Colonic mucosa (tissue), 4 donors: ENCODE measurements around the gene TSC22D4. TPM values are rescaled to one million over a fixed set of nuclear protein-coding genes. Genes with fewer than 3 reads are reported as not detected.
"Not testable (repeated sequence)": the region's sequence is repeated elsewhere in the genome, so short reads cannot be mapped to it uniquely, and the experiment has no call there.

Experiments
- DNase-seq: peaks from one replicate; pipeline ENCODE4 v3.0.0-alpha.2; 2020
- H3K27ac ChIP-seq: fragments of 200-600 bp; one replicate; pipeline ENCODE4 v1.8.0; 2021
- H3K27me3 ChIP-seq: fragments of 200-600 bp; one replicate; pipeline ENCODE4 v1.8.0; 2021
- H3K36me3 ChIP-seq: fragments of 200-600 bp; one replicate; pipeline ENCODE4 v1.8.0; 2021
- H3K4me1 ChIP-seq: fragments of 200-600 bp; one replicate; pipeline ENCODE4 v1.8.0; 2021; ENCODE audit warnings: mild to moderate bottlenecking
- H3K4me3 ChIP-seq: fragments of 200-600 bp; one replicate; pipeline ENCODE4 v1.8.0; 2021
- H3K9ac ChIP-seq, 2 donors: one replicate each; pipeline ENCODE4 v1.7.0; 2013; ENCODE audit warnings: control low read depth in 2 of 2, low read depth in 2 of 2, low read length in 2 of 2
- H3K9me3 ChIP-seq: fragments of 200-600 bp; one replicate; pipeline ENCODE4 v1.8.0; 2021
- intact Hi-C: fragments of 100-400 bp; cut with DNase I; formaldehyde crosslinking; loops from one replicate; pipeline ENCODE4 v1.14.1; 2022
- total RNA-seq, 2 donors: library from RNA; stranded (reverse); fragmentation: NEBNext Ultra II Directional in 1 of 2; extraction: Animal tissue kit (Norgen Biotek cat#: 25700) in 1 of 2; gene quantifications; one replicate each; pipeline ENCODE4 v1.2.1, GENCODE V29; 2021
- TF ChIP-seq, protein P1 (sequence below): fragments of 200-600 bp; IDR thresholded peaks from one replicate; pipeline ENCODE4 v1.8.0; 2022; ENCODE audit warnings: antibody characterized with exemption, mild to moderate bottlenecking
- donor health status: healthy.
- donor health status: DM: no; HTN: no; CAD: no.
- donor health status: DM: no; HTN: no; CAD: no.

TSC22D4 gene
- total RNA-seq, 2 donors from 2014 or later: 56.1 to 56.3 TPM

DNA sequence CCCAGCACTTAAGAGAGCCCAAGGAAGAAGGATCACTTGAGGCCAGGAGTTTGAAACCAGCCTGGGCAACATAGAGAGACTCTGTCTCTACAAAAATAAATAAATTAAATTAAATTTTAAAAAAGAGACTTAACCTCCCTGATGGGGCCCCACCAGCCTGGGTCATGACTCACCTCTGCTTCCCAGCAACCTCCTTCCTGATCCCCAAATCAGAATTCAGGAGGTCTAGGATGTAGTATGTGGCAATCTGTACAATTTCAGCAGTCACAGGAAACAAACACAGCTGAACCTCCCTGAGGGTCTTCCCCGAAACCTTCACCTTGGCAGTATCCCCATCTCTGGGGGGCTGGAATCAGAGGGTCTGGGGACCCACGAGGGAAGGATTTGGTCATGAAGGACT is 33.0 kb downstream of the TSC22D4 start:
- H3K4me3 ChIP-seq: no peak overlapping the region
- H3K9ac ChIP-seq: no peak overlapping the region
- H3K36me3 ChIP-seq: no peaks in the 10 kb centered on the region
- H3K27me3 ChIP-seq: no peaks in the 10 kb centered on the region
- intact Hi-C loops: no loop called here
- no peak overlapping the region for H3K27ac ChIP-seq
- TF ChIP-seq, protein P1, sequence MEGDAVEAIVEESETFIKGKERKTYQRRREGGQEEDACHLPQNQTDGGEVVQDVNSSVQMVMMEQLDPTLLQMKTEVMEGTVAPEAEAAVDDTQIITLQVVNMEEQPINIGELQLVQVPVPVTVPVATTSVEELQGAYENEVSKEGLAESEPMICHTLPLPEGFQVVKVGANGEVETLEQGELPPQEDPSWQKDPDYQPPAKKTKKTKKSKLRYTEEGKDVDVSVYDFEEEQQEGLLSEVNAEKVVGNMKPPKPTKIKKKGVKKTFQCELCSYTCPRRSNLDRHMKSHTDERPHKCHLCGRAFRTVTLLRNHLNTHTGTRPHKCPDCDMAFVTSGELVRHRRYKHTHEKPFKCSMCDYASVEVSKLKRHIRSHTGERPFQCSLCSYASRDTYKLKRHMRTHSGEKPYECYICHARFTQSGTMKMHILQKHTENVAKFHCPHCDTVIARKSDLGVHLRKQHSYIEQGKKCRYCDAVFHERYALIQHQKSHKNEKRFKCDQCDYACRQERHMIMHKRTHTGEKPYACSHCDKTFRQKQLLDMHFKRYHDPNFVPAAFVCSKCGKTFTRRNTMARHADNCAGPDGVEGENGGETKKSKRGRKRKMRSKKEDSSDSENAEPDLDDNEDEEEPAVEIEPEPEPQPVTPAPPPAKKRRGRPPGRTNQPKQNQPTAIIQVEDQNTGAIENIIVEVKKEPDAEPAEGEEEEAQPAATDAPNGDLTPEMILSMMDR: no peak
- H3K4me1 ChIP-seq: no peaks in the 10 kb centered on the region
- no peak for DNase-seq
- no peaks in the 10 kb centered on the region for H3K9me3 ChIP-seq

DNA sequence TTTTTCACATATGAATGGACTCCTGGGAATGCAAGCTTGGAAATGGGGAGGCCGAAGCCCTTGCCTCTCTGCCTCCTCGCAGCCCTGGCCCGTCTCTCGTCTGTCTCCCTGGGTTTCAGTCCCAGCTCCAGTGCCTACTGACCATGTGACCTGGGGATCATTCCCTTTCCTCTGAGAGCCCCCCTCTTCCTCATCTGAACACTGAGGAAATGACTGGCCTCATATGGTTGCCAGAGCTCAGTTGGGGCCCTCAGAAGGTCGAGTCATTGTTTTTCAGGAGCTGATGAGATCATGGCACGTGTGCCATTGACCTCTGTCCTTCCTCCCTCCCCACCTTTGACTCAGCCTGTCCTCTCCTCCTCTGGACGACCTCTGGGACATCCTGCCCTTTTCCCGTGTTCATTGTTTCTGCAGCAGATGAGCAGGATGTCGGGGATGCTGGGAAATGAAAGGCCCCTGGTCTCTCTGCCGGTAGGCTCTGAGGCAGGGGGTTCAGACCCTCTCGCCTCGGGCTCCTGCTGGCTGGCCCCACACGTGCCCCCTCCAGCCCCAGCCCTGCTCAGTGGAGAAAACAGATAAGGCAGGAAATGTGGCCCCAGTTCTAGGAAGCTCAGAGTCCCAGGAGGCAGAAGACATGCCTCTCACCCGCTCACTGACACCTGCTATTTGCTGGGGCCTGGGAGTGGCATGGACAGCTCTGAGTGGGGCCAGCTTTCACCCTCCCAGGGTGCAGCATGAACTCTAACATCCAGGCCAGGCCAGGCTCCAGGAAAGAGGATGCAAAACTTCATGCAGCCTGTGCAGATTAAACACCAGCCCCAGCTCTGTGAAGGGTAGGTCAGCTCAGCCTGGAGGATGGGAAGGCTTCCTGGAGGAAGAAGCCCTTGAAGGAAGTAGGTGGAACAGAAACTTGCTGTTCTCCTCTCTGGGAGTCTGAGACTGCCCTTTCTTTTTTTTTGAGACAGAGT is 34.4 kb downstream of the TSC22D4 start:
- H3K9me3 ChIP-seq: no peaks in the 10 kb centered on the region
- no peaks in the 10 kb centered on the region for H3K4me1 ChIP-seq
- intact Hi-C loops: no loop called here
- H3K4me3 ChIP-seq: no peak overlapping the region
- TF ChIP-seq, protein P1: no peak
- DNase-seq: no peak
- no peak overlapping the region for H3K27ac ChIP-seq
- no peaks in the 10 kb centered on the region for H3K27me3 ChIP-seq
- peak overlapping the region; percentile 34 to 35 for H3K9ac ChIP-seq
- no peaks in the 10 kb centered on the region for H3K36me3 ChIP-seq

DNA sequence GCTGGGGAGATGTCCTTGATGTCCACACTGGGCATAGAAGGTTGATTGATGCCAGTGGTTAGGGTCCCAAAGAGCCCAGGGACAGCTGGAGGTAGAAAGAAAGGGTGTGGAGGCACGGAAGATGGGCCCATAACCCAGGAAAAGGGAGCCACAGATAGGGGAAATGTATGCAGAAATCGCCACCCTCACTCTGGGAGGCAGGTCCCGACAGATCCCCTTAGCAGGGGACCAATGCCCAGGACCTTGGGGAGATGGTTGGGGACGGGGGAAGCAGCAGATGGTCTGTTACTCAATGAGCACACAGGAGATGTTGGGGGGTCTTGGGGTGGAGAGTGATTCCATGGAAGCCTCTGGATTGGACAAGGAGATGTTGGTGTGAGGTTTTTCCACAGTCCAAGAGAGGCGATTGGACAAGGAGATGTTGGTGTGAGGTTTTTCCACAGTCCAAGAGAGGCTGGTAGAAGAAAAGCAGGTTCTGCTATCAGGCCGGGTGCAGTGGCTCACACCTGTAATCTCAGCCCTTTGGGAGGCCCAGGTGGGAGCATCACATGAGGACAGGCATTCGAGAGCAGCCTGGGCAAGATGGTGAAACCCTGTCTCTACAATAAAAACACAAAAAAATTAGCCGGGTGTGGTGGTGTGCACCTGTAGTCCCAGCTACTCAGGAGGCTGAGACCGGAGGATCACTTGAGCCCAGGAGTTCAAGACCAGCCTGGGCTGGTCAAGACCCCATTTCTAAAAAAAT is 35.7 kb downstream of the TSC22D4 start:
- intact Hi-C loops: no loop called here
- Histone ChIP-seq H3K36me3 (no peaks in the 10 kb centered on the region), H3K4me1 (no peaks in the 10 kb centered on the region), H3K27ac (no peak overlapping the region), H3K9ac (no peak overlapping the region), H3K9me3 (no peaks in the 10 kb centered on the region), H3K4me3 (no peak overlapping the region), H3K27me3 (no peaks in the 10 kb centered on the region)
- TF ChIP-seq, protein P1: no peak
- no peak for DNase-seq

DNA sequence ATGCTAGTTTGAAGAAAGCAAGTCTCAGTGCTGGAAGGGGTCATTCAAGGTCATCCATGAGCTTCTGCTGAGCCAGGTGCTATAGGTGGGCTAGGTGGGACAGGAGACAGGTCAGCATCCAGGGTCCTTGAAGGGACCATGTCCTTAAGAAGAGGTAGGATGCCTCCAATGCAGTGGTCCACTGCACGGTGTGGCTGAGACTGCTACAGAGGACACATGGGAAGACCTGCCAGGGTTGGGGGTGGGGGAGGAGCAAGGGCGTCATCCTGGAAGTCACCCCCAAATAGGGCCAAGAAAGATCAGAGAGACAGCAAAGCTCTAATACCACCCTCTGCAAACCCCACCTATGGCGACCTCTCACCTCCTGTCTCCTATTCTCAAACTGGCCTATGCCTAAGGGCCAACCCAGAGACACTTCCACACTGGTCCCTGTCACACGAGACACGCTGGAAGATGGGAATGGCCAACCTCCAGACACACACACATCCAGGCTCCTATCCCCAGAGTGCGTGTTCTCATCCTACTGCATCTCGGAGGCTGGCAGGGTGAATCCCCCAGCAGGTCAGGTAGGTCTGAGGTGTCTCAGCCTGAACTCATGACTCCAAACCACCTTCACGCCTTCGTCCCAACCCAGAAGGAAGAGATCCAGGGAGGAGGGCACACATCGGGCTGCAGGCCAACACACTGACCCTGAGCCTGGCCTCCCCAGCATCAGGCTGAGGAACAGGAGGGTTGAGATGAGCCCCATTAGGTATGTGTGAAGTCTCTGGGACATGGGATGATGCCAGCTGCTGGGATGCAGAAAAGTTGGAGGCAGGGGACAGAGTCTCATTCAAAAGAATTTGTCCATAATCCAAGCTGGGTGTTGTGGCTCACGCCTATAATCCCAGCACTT is 37.1 kb downstream of the TSC22D4 start:
- TF ChIP-seq, protein P1: no peak
- H3K4me3 ChIP-seq: no peak overlapping the region
- intact Hi-C loops: no loop called here
- H3K27ac ChIP-seq: no peak overlapping the region
- no peaks in the 10 kb centered on the region for H3K27me3 ChIP-seq
- DNase-seq: no peak
- no peaks in the 10 kb centered on the region for H3K36me3 ChIP-seq
- no peak overlapping the region for H3K9ac ChIP-seq
- H3K9me3 ChIP-seq: no peaks in the 10 kb centered on the region
- H3K4me1 ChIP-seq: no peaks in the 10 kb centered on the region

DNA sequence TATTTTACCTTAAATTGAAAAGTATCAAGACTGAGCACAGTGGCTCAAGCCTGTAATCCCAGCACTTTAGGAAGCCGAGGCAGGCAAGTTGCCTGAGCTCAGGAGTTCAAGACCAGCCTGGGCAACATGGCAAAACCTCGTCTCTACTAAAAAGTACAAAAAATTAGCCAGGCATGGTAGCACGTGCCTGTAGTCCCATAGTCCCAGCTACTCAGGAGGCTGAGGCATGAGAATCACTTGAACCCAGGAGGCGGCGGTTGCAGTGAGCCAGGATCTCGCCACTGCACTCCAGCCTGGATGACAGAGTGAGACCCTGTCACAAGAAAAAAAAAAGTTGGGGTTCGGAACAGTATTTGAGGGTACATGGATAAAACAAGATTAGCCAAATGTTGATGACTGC is 39.8 kb downstream of the TSC22D4 start:
- intact Hi-C loops, H3K27me3 ChIP-seq, H3K27ac ChIP-seq, H3K4me1 ChIP-seq, H3K9ac ChIP-seq, DNase-seq, H3K36me3 ChIP-seq, H3K4me3 ChIP-seq, H3K9me3 ChIP-seq: not testable (repeated sequence)

DNA sequence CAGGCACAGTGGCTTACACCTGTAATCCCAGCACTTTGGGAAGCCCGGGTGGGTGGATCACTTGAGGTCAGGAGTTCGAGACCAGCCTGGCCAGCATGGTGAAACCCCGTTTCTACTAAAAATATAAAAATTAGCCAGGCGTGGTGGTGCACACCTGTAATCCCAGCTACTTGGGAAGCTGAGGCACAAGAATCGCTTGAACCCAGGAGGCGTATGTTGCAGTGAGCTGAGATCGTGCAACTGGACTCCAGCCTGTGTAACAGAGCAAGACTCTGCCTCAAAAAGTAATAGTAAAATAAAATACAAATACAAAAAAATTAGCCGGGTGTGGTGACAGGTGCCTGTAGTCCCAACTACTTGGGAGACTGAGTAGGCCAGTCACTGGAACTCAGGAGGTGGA is 40.3 kb downstream of the TSC22D4 start:
- H3K9me3 ChIP-seq, H3K9ac ChIP-seq, intact Hi-C loops, H3K4me3 ChIP-seq, DNase-seq, H3K4me1 ChIP-seq, H3K27me3 ChIP-seq, H3K36me3 ChIP-seq, H3K27ac ChIP-seq: not testable (repeated sequence)
